HEK293 (cell line): ENCODE data around the gene NKD1.

Experiments used
- ZFHX2 ChIP-seq: fragments of 450-650 bp; formaldehyde crosslinking; conservative IDR thresholded peaks from 2 replicates; pipeline ENCODE4 v1.5.1; 2016; ENCODE audit warnings: missing biosample characterization, missing genetic modification characterization
- TF ChIP-seq, protein P1 (sequence below): fragments of 450-650 bp; formaldehyde crosslinking; IDR thresholded peaks from 2 replicates; pipeline ENCODE4 v1.5.1; 2016; ENCODE audit warnings: missing biosample characterization, missing genetic modification characterization

DNA sequence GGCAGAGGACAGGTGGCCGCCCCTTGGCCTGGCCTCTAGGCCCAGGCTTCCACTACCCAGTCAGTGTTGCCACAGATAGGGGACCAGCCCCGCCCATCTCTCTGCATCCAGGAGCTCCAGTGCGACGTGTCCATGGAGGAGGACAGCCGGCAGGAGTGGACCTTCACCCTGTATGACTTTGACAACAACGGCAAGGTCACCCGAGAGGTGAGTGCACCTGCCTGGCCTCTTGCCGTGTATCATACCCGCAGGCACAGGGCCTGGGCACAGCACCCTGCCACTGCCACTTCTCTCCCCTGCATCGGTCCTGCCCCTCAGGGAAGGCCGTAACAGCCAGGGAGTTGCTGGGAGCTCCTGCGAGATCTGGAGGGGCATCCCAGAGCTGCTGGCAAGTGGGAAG lies 77.2 kb downstream of the NKD1 start:
- TF ChIP-seq, protein P1, sequence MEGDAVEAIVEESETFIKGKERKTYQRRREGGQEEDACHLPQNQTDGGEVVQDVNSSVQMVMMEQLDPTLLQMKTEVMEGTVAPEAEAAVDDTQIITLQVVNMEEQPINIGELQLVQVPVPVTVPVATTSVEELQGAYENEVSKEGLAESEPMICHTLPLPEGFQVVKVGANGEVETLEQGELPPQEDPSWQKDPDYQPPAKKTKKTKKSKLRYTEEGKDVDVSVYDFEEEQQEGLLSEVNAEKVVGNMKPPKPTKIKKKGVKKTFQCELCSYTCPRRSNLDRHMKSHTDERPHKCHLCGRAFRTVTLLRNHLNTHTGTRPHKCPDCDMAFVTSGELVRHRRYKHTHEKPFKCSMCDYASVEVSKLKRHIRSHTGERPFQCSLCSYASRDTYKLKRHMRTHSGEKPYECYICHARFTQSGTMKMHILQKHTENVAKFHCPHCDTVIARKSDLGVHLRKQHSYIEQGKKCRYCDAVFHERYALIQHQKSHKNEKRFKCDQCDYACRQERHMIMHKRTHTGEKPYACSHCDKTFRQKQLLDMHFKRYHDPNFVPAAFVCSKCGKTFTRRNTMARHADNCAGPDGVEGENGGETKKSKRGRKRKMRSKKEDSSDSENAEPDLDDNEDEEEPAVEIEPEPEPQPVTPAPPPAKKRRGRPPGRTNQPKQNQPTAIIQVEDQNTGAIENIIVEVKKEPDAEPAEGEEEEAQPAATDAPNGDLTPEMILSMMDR (tag by site-specific recombination), result no peak
- no peak for TF ChIP-seq ZFHX2 (tag by site-specific recombination)
